BE2C (cell line): Measurements from ENCODE around the gene FGF11.

Experiments used
- DNase-seq: peaks from one replicate; pipeline ENCODE4 v3.0.0-alpha.2; 2020
- H3K27me3 ChIP-seq: fragments of 250-450 bp; sonication (Bioruptor Pico); 2 replicates; pipeline ENCODE4 v1.5.1; 2020; ENCODE audit warnings: mild to moderate bottlenecking
- H3K36me3 ChIP-seq: fragments of 250-450 bp; sonication (Bioruptor Pico); 2 replicates; pipeline ENCODE4 v1.5.1; 2020; ENCODE audit warnings: mild to moderate bottlenecking
- H3K4me1 ChIP-seq: fragments of 250-450 bp; sonication (Bioruptor Pico); 2 replicates; pipeline ENCODE4 v1.5.1; 2020
- H3K4me3 ChIP-seq: 2 replicates; pipeline ENCODE4 v1.5.1; 2011; ENCODE audit warnings: low read depth, low read length
- H3K9me3 ChIP-seq: fragments of 250-450 bp; sonication (Bioruptor Pico); 2 replicates; pipeline ENCODE4 v1.5.1; 2020
- CTCF ChIP-seq: IDR thresholded peaks from 2 replicates; pipeline ENCODE4 v1.5.1; 2012; ENCODE audit warnings: mild to moderate bottlenecking, low read depth, low read length

FGF11 gene

GRCh38 chr17:7394452-7395191, 44.7 kb upstream of the FGF11 start, which contains the start of gene PLSCR3:
TSS of gene PLSCR3 (minus strand) at chr17:7394525. CDS start at chr17:7394110, 415 bp downstream.
- no peaks in the 10 kb centered on the region for H3K36me3 ChIP-seq
- H3K27me3 ChIP-seq, result no peaks in the 10 kb centered on the region
- peak within 1 kb of the TSS; percentile 63 for H3K4me3 ChIP-seq
- H3K9me3 ChIP-seq, result no peaks in the 10 kb centered on the region
- DNase-seq, result peak; percentile 86
- peak; percentile 29 for TF ChIP-seq CTCF
- no peaks in the 10 kb centered on the region for H3K4me1 ChIP-seq

- DNase-seq, result no peak
- TF ChIP-seq CTCF, result no peak
- Histone ChIP-seq H3K9me3 (no peaks in the 10 kb centered on the region), H3K27me3 (no peaks in the 10 kb centered on the region), H3K4me3 (no peak overlapping the region), H3K36me3 (no peaks in the 10 kb centered on the region), H3K4me1 (no peaks in the 10 kb centered on the region)
Observed at GRCh38 chr17:7396147-7396546, 43.2 kb upstream of the FGF11 start.

DNA sequence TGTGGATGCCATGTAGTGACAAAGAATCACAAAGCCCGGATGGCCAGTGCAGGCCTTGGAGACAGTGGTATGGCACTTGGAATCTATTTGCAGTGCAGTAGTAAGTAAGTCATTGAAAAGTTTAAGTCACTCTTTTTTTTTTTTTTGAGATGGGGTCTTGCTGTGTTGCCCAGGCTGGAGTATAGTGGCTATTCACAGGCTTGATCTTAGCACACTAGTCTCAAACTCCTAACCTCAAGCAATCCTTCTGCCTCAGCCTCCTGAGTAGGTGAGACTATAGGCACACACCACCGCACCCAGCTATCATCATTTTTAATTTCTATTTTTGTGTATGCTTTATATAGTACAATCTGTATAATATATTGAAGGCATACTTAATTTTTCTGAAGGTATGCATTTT, 40.7 kb upstream of the FGF11 start:
- DNase-seq, result no peak
- no peak overlapping the region for H3K4me3 ChIP-seq
- no peaks in the 10 kb centered on the region for H3K27me3 ChIP-seq
- H3K36me3 ChIP-seq, result no peaks in the 10 kb centered on the region
- H3K4me1 ChIP-seq, result no peaks in the 10 kb centered on the region
- H3K9me3 ChIP-seq, result no peaks in the 10 kb centered on the region
- no peak for TF ChIP-seq CTCF

DNA sequence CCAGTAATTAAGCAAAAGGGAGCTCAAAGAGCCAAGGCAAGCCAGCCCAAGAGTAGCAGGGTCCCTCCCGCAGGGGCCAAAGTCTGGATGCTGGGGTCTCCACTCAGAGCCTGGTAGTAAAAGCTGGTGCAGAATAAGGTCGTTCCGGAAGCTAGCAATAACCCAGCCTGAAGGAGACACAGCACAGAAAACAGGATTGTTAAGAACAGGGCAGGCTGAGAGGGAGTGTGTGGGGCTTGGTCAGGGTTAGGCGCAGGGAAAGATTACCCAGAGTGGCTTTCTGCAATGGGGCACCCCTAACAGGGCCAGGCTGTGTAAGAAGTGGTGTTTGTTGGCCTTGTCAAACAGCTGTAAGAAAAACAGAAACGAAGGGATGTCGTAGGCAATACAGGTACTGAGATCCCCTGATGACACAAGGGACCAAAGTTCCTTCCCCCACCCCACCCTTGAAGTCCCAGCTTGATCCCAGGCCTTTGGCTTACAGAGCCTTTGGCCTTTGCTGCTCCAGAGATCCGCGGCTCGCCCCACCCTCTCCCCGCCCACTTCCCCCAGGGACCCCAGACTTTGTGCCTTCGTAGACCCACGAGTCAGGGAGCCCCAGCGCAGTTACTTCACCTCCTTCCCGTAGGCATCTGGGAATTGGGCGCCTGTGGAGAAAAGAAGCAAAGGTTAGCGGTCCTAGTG, 36.1 kb upstream of the FGF11 start:
- no peaks in the 10 kb centered on the region for H3K4me1 ChIP-seq
- DNase-seq, result peak; percentile 61
- no peaks in the 10 kb centered on the region for H3K36me3 ChIP-seq
- no peaks in the 10 kb centered on the region for H3K27me3 ChIP-seq
- no peak for TF ChIP-seq CTCF
- H3K4me3 ChIP-seq, result peak overlapping the region; percentile 65
- H3K9me3 ChIP-seq, result no peaks in the 10 kb centered on the region

- Histone ChIP-seq H3K36me3 (no peaks in the 10 kb centered on the region), H3K9me3 (no peaks in the 10 kb centered on the region), H3K4me1 (no peaks in the 10 kb centered on the region), H3K4me3 (peak overlapping the region; percentile 65), H3K27me3 (no peaks in the 10 kb centered on the region)
- no peak for TF ChIP-seq CTCF
- DNase-seq, result no peak
Observed at GRCh38 chr17:7403727-7403976, 35.7 kb upstream of the FGF11 start.
